ENCODE measurements around the gene SLC3A2.
A peak's percentile ranks its signal among the peaks of the same experiment; 100 is the strongest.
"Not testable (repeated sequence)": the region's sequence is repeated elsewhere in the genome, so short reads cannot be mapped to it uniquely, and the experiment has no call there.

The SLC3A2 gene

DNA sequence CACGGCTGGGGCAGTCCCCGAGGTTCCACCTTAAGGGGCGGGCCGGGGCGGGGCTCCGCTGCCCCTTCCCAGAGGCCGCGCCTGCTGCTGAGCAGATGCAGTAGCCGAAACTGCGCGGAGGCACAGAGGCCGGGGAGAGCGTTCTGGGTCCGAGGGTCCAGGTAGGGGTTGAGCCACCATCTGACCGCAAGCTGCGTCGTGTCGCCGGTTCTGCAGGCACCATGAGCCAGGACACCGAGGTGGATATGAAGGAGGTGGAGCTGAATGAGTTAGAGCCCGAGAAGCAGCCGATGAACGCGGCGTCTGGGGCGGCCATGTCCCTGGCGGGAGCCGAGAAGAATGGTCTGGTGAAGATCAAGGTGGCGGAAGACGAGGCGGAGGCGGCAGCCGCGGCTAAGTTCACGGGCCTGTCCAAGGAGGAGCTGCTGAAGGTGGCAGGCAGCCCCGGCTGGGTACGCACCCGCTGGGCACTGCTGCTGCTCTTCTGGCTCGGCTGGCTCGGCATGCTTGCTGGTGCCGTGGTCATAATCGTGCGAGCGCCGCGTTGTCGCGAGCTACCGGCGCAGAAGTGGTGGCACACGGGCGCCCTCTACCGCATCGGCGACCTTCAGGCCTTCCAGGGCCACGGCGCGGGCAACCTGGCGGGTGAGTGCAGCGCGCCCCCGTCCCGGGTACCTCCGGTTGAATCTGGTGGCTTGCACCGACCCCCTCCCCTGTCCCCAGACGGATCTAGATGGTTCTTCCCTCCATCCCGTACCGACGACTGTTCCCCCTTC lies at the start of gene SLC3A2:
Gene SLC3A2, plus strand, starts transcription at position 94 of the 776 bp plus-strand sequence. Its CDS starts 128 bp downstream, at position 222.
- DNase-seq: peak; percentile 96

- DNase-seq: peak; percentile 68
These were observed 49.7 kb upstream of the SLC3A2 start for GRCh38 chr11:62830904-62831519.

DNA sequence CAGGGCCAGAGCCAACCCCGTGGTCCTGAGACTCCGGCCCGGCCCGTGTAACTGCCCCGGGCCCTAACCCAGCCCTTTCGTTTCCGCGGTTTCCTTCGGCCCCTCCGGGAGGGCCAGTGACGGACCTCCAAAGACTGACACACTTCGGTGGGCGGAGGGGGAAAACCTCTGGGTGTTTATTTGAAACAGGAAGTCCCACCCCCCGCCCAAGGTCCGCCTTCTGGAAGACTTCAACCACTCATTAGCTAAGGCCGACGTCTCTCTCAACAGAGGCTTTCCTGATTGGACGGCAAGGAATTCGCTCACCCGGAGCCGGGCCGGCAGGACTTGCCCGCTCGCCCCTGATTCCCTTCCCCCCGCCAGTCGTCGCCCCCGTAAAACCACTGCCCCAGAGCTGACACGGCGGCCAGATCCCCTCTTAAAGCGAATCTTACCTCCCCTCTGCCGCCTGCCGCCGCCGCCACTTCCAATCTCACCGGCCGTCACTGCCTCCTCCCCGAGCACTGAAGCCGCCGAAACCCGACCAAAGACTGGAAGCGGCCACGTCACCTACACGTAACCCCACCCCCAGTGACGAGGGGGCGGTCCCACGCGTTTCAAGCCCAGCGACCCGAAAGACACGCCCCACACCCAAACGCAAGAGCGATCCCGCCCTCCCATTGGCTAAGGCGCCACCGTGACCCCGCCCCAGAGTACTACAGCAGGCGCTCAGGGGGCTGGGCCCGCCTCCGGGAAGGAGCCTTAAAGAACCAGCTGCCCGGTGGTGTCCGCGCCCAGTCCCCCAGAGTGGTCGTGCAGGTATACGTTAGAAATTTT lies 49.0 kb upstream of the SLC3A2 start, which contains the start of gene STX5:
Gene STX5, minus strand, starts transcription at position 532 of the 816 bp plus-strand sequence. CDS start 808 bp downstream, outside the sequence.
- DNase-seq: peak; percentile 100

- no peak for DNase-seq
These were observed 48.1 kb upstream of the SLC3A2 start, which contains the start of gene TEX54 for GRCh38 chr11:62832336-62833234. TSS of gene TEX54 (minus strand) at chr11:62832841.

DNA sequence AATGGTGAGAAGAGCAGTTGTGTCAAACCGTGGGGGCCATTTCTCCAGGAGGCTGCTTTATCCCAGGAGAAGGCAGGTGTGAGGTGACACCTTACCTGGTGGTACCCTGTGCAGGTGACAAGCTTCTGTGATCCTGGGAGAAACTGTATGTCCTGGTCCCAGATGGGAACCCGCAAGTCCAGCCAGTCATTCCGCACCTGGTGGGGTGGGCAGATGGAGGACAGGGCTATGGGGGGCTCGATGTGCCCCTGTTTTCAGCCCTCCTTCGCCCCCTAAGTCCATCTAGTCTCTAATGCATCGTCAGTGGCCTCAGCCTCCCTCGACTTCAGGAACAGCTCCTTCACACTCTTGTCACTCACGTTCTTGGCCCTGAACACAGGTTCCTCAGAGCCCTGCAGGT lies 45.4 kb upstream of the SLC3A2 start:
- no peak for DNase-seq

DNA sequence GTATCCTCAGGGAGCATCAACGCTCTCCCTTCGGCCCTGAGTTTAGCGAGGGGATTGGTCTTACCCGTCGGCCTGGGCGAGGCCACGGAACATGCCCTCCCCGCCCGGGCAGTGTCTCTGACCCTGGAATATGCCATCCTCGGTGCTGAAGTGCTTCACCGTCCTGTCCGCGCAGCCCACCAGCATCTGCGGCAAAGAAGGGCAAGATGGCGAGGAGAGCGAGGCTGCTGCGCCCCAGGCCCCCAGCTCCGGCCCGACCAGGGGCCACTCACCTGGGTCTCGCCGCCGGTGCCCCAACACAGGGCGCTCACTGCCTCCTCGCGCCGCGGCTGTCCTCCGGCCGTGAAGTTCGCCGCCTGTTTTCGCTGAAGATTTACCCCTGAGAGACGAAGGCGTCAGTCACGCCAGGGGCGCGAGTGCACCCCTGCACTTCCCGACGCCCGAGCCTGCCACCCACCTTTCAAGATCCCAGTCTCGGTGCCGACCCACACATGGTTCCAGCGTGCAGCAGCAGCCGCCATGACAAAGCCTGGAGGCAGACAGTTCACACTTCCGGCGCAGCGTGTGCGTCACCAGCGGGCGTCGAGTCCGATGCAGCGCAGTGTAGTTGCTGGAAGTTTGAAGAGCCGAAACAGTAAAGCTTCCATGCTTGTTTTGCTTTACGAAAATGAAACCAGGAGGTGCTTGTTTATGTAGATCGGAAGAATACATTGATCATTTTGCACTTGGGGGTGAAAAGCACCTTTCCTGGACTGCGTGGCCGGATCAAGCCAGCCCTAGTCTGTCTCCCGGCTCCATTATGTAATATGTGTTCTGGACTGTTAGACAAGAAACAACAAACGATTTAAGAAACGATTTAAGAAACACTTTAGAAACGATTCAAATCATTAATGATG lies 41.4 kb upstream of the SLC3A2 start, which contains the start of gene WDR74:
Gene WDR74, minus strand, starts transcription at position 541 of the 896 bp plus-strand sequence. Its CDS starts 20 bp downstream, at position 521.
- DNase-seq: peak; percentile 97

DNA sequence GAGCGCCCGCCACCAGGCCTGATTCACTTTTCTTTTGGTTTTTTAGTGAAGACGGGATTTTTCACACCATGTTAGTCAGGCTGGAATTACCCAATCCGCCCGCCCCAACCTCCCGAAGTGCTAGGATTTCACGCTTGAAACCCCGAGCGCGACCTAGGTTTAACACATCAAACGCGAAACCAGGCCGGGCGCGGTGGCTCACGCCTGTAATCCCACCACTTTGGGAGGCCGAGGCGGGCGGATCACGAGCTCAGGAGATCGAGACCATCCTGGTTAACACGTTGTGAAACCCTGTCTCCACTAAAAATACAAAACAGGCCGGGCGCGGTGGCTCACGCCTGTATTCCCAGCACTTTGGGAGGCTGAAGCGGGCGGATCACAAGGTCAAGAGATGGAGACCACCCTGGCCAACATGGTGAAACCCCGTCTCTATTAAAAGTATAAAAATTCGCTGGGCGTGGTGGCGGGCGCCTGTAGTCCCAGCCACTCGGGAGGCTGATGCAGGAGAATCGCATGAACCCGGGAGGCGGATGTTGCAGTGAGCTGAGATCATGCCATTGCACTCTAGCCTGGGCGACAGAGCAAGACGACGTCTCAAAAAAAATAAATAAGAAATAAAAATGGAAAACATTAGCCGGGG lies 39.9 kb upstream of the SLC3A2 start:
- DNase-seq: peak; percentile 70

GRCh38 chr11:62841361-62842170 lies 39.1 kb upstream of the SLC3A2 start:
- DNase-seq: peak; percentile 99

GRCh38 chr11:62842171-62842741 lies 38.4 kb upstream of the SLC3A2 start:
- no peak for DNase-seq

DNA sequence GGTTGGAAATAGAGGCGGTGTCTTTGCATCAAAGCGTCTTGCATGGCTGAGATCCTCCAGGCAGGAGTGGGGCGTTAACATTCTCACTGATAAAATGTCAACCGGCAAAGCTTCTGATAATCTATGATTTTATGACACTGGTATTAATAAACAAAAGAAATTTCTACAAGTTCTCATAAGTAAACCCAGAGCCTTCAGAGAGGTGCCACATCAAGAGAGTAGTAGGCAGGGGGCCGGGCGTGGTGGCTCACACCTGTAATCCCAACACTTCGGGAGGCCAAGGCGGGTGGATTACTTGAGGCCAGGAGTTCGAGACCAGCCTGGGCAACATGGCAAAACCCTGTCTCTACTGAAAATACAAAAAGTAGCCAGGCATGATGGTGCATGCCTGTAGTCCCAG lies 37.8 kb upstream of the SLC3A2 start:
- DNase-seq: not testable (repeated sequence)

DNA sequence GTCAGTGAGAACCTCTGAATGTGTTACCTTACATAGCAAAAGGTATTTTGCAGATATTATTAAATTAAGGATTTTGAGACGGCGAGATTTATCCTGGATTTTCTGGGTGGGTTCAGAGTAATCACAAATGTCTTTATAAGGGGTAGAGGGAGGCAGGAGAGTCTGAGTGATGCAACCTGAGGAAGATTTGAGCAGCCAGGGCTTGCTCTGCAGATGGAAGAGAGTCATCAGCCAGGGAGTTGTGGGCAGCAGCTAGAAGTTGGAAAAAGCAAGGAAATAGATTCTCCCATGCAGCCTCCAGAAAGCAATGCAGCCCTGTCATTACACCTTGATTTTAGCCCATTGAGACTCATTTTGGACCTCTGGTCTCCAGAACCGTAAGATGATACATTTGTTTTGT lies 37.2 kb upstream of the SLC3A2 start:
- DNase-seq: no peak

DNA sequence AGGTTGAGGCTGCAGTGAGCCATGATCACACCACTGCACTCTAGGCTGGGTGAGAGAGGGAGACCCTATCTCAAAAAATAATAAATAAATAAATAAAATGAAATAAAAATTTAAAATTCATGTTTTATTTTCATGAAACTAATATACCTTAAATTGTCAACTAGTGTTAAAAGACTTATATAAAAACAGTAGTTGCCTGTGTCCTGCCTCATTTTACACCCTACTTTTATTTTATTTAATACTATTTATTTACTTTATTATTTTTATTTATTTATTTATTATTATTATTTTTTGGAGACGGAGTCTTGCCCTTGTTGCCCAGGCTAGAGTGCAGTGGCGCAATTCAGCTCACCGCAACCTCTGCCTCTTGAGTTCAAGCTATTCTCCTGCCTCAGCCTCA lies 36.5 kb upstream of the SLC3A2 start:
- no peak for DNase-seq

- DNase-seq: no peak
These were observed 34.5 kb upstream of the SLC3A2 start for GRCh38 chr11:62846177-62846576.

GRCh38 chr11:62847767-62848314 lies 32.9 kb upstream of the SLC3A2 start:
- no peak for DNase-seq

GRCh38 chr11:62850911-62851806 lies 29.5 kb upstream of the SLC3A2 start:
- peak; percentile 69 for DNase-seq

DNA sequence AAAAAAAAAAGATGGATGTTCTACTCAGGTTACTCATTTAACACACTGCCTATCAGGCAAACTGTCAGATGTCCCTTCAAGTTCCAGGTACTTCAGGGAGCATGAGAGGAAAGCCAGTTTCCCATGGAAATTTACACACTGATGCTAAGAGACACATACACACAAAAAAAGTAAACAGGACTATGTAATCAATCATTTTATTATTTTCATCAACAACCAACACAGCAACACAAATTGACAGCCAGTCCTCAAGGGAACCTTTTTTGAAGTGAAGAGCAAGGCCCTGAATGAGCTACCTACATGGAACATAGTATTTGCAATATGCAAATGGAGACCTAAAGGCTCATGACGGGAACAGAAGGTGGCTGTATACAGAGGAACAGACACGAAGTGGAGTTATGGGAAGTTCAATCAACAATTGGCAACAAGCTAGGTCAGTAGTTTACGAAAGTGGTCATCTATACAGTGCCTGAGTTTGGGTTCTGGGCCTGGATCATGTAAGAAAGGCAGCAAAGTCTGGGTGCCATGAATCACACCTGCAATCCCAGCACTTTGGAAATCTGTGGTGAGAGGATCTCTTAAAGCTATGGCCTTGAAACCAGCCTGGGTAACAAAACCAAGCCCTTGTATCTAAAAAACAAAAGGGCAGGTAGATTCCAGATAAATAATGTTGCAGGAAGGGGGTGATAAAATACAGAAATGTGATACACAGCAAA lies 28.7 kb upstream of the SLC3A2 start:
- peak; percentile 41 for DNase-seq
